Heart right ventricle (tissue), 16 donors: ENCODE results near the gene NECAB3. TPM values are rescaled to one million over a fixed set of nuclear protein-coding genes. Genes with fewer than 3 reads are reported as not detected.

ENCODE experiments used
- ATAC-seq, 8 donors: fragments of 200-7000 bp; cut with Tn5 transposase; one replicate each; pipeline ENCODE4 v1.9.1; 2020; ENCODE audit warnings: mild to moderate bottlenecking in 8 of 8, moderate library complexity in 8 of 8, moderate number of reproducible peaks in 1 of 8
- DNase-seq, 2 donors: peaks; one replicate each; pipeline ENCODE4 v3.0.0-alpha.2; 2020
- H3K27ac ChIP-seq, 10 donors: fragments of 200-600 bp; sonication (generic) in 2 of 10; one replicate each; pipeline versions ENCODE4 v1.5.0 to v1.8.0; 2020 to 2022; ENCODE audit warnings: mild to moderate bottlenecking in 3 of 10
- H3K27me3 ChIP-seq, 7 donors: fragments of 200-600 bp; one replicate each; pipeline ENCODE4 v1.8.0; 2021 to 2022; ENCODE audit warnings: mild to moderate bottlenecking in 2 of 7
- H3K36me3 ChIP-seq, 9 donors: fragments of 200-600 bp; sonication (generic) in 1 of 9; one replicate each; pipeline versions ENCODE4 v1.5.0 to v1.8.0; 2020 to 2022; ENCODE audit warnings: mild to moderate bottlenecking in 2 of 9
- H3K4me1 ChIP-seq, 9 donors: fragments of 200-600 bp; sonication (generic) in 1 of 9; one replicate each; pipeline versions ENCODE4 v1.5.0 to v1.8.0; 2020 to 2022; ENCODE audit warnings: mild to moderate bottlenecking in 4 of 9
- H3K4me3 ChIP-seq, 10 donors: fragments of 200-600 bp; sonication (generic) in 2 of 10; one replicate each; pipeline versions ENCODE4 v1.5.0 to v1.8.0; 2020 to 2022; ENCODE audit warnings: mild to moderate bottlenecking in 7 of 10, moderate library complexity in 2 of 10
- H3K9me3 ChIP-seq, 11 donors: fragments of 200-600 bp in 10 of 11; sonication (generic) in 2 of 11; one replicate each; pipeline versions ENCODE4 v1.5.0 to v1.8.0; 2013 to 2022; ENCODE audit warnings: mild to moderate bottlenecking in 2 of 11, control low read depth in 1 of 11, moderate library complexity in 1 of 11
- WGBS, 2 donors: extraction: QIAGEN DNeasy Blood & Tissue Kit; methylation state at CpG; one replicate each; pipeline ENCODE4 v1.1.7; 2013; ENCODE audit warnings: inconsistent platforms in 1 of 2; 5-methylcytosine and 5-hydroxymethylcytosine counted together
- intact Hi-C, 10 donors: fragments of 100-400 bp; cut with DNase I; formaldehyde crosslinking; loops; one replicate each; pipeline versions ENCODE4 v1.11.1 to v1.14.2; 2022
- polyA plus RNA-seq, 2 donors: library from polyadenylated mRNA; stranded (reverse); fragments of 200-250 nt; gene quantifications; one replicate each; pipeline ENCODE4 v1.2.3, GENCODE V29; 2013
- total RNA-seq, 10 donors: library from RNA; stranded (reverse); fragmentation: NEBNext Ultra II Directional in 3 of 10; extraction: Animal tissue kit (Norgen Biotek cat#: 25700) in 3 of 10; gene quantifications; one replicate each; pipeline versions ENCODE4 v1.2.1 to v1.2.4, GENCODE V29; 2021 to 2023
- TF ChIP-seq, protein P1 (sequence below), 9 donors: fragments of 200-600 bp; sonication (generic) in 2 of 9; IDR thresholded peaks; one replicate each; pipeline versions ENCODE4 v1.5.0 to v1.8.0; 2021 to 2022; ENCODE audit warnings: antibody characterized with exemption in 9 of 9, mild to moderate bottlenecking in 5 of 9, moderate library complexity in 1 of 9
- donor health status: Arrhythmogenic right ventricular cardiomyopathy.
- donor health status: ischemic (EF 13 %, LVEDD 7.1; RV severe dilation, severe dysfunction).
- donor health status: healthy with polysubstance abuse.
- donor health status: DM: no; HTN: yes; CAD: no.
- donor health status: DM: no; HTN: no; CAD: no.
- donor health status: ischemic (EF 25% LVEDD 6.9; RV normal size, moderate dysfunction).
- donor health status: ischemic (EF 25% LVEDD 5.7; RV mildly dilated, moderate dysfunction).
- donor health status: healthy.
- donor health status: DM: yes; HTN: yes; CAD: no.
- donor health status: Ischemic cardiomyopathy.
- donor health status: ischemic (EF 35%, LVEDD 5.7; RV mildly dilated, moderate dysfunction).
- donor health status: nonischemic (EF 11% LVEDD 7.7; RV severe dilation, severe dysfunction).
- donor health status: DM: yes; HTN: yes; CAD: no.
- donor health status: PGD.
- donor health status: ischemic (EF 29% LVEDD 5.4; RV normal size, mild dysfunction).
- donor health status: nonischemic (EF 23%, LVEDD 6.1; RV moderate dilation, normal function).

The NECAB3 gene
- total and polyA plus RNA-seq, 12 donors = 36.6 to 92.8 (median 77.2) TPM

GRCh38 chr20:33684533-33685327 is 10.5 kb upstream of the NECAB3 start:
- Histone ChIP-seq H3K27ac (peak overlapping the region in 1 of 10 donors; percentile 5), H3K27me3 (no peaks in the 10 kb centered on the region), H3K36me3 (no peaks in the 10 kb centered on the region), H3K9me3 (no peaks in the 10 kb centered on the region), H3K4me1 (peaks cover 0 to 38% (median 20%) of the 10 kb centered on the region in 9 donors), H3K4me3 (peak overlapping the region in 2 of 10 donors; percentile 40 to 50)
- WGBS, 2 donors = 41% methylated on average over 10 of the region's 10 CpGs
- TF ChIP-seq, protein P1, sequence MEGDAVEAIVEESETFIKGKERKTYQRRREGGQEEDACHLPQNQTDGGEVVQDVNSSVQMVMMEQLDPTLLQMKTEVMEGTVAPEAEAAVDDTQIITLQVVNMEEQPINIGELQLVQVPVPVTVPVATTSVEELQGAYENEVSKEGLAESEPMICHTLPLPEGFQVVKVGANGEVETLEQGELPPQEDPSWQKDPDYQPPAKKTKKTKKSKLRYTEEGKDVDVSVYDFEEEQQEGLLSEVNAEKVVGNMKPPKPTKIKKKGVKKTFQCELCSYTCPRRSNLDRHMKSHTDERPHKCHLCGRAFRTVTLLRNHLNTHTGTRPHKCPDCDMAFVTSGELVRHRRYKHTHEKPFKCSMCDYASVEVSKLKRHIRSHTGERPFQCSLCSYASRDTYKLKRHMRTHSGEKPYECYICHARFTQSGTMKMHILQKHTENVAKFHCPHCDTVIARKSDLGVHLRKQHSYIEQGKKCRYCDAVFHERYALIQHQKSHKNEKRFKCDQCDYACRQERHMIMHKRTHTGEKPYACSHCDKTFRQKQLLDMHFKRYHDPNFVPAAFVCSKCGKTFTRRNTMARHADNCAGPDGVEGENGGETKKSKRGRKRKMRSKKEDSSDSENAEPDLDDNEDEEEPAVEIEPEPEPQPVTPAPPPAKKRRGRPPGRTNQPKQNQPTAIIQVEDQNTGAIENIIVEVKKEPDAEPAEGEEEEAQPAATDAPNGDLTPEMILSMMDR (IDR thresholded peaks at IDR 0.05) = no peak
- intact Hi-C loops = loop anchor here in 1 of 10 donors (5.0 kb wide), 1 partner anchor 48 kb away; the partner anchor contains the start of gene ZNF341
- ATAC-seq (no peak), DNase-seq (no peak)

GRCh38 chr20:33681728-33682353 is 7.6 kb upstream of the NECAB3 start:
- H3K9me3 ChIP-seq = no peaks in the 10 kb centered on the region
- no peak overlapping the region for H3K4me3 ChIP-seq
- no peak for ATAC-seq
- 89 to 90% methylated on average over 9 of the region's 9 CpGs for WGBS, 2 donors
- peaks cover 0 to 5% (median 0%) of the 10 kb centered on the region in 9 donors for H3K36me3 ChIP-seq
- no peaks in the 10 kb centered on the region for H3K27me3 ChIP-seq
- H3K27ac ChIP-seq = no peak overlapping the region
- TF ChIP-seq, protein P1 (IDR thresholded peaks at IDR 0.05) = no peak
- peaks cover 0 to 23% (median 19%) of the 10 kb centered on the region in 9 donors for H3K4me1 ChIP-seq
- DNase-seq = no peak
- intact Hi-C loops = no loop called here

- no peak for ATAC-seq
- Histone ChIP-seq H3K4me3 (no peak overlapping the region), H3K36me3 (peaks cover 0 to 5% (median 0%) of the 10 kb centered on the region in 9 donors), H3K27me3 (no peaks in the 10 kb centered on the region), H3K9me3 (no peaks in the 10 kb centered on the region), H3K27ac (no peak overlapping the region), H3K4me1 (peaks cover 0 to 20% (median 15%) of the 10 kb centered on the region in 9 donors)
- TF ChIP-seq, protein P1 (IDR thresholded peaks at IDR 0.05) = no peak
- WGBS, 2 donors = 81 to 90% methylated on average over 5 of the region's 5 CpGs
- intact Hi-C loops = no loop called here
- DNase-seq = no peak
These were observed 7.1 kb upstream of the NECAB3 start for GRCh38 chr20:33681288-33681687.

- Histone ChIP-seq H3K4me1 (peaks cover 0 to 24% (median 14%) of the 10 kb centered on the region in 9 donors), H3K27ac (no peak overlapping the region), H3K9me3 (no peaks in the 10 kb centered on the region), H3K27me3 (no peaks in the 10 kb centered on the region), H3K36me3 (peaks cover 0 to 5% (median 0%) of the 10 kb centered on the region in 9 donors), H3K4me3 (no peak overlapping the region)
- WGBS, 2 donors = 74 to 83% methylated on average over 2 of the region's 2 CpGs
- TF ChIP-seq, protein P1 (IDR thresholded peaks at IDR 0.05) = no peak
- ATAC-seq (no peak), DNase-seq (no peak)
- intact Hi-C loops = no loop called here
These were observed 6.5 kb upstream of the NECAB3 start for GRCh38 chr20:33680686-33681085.
